ENCODE results near the gene RNF115. TPM values are rescaled to one million over a fixed set of nuclear protein-coding genes. Genes with fewer than 3 reads are reported as not detected.

Gene RNF115
- total and polyA plus RNA-seq, 2 donors (not counting 3 experiments of a cell fraction or from before 2014, with no cell fraction given): 7.6 to 17.3 TPM

DNA sequence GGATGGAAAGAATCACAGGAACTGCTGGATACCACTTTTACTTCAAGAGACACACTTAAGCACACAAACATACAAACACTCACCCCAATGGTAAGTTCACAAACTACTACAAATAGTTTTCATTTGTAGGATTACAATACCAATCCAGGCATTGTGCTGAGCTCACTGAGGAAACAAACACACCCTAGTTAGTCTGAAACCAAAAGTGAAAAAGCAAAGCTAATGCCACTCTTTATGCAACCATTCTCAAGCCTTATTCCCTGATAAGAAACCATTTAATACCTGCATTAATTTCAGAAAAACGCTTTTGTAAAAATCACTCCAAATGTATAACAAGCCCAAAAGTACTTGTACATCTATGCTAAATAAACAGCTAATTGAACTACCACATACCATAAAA, 38.3 kb downstream of the RNF115 start:
- H3K4me2 ChIP-seq (ENCODE audit: insufficient read depth, low read length): peak overlapping the region; percentile 72
- H3K27me3 ChIP-seq (ENCODE audit: control insufficient read depth in 2 of 2, insufficient read depth in 2 of 2, low read length in 2 of 2): no peaks in the 10 kb centered on the region
- peaks cover 2 to 9% of the 10 kb centered on the region in 2 experiments for H3K36me3 ChIP-seq (ENCODE audit: control insufficient read depth in 2 of 2, extremely low read depth in 1 of 2, insufficient read depth in 2 of 2, low read length in 2 of 2)
- peak overlapping the region; percentile 13 for H3K9ac ChIP-seq (replicated peaks; ENCODE audit: extremely low read depth, insufficient read depth, low read length)
- FAIRE-seq (no peak), DNase-seq (ENCODE audit: low read depth, low spot score) (peak; percentile 46)
- ChIA-PET POLR2A (no interaction called here), CTCF (interaction anchor here (0.6 to 1.8 kb wide), 4 partner anchors 9 to 60 kb away, joined by 3 to 13 read pairs (median 6); partner anchors contain the start of gene NUDT17)
- peaks cover 52% of the 10 kb centered on the region for H3K4me1 ChIP-seq (ENCODE audit: control insufficient read depth, extremely low read depth, insufficient read depth, low read length)
- H3K9me1 ChIP-seq (replicated peaks; ENCODE audit: control insufficient read depth, extremely low read depth, insufficient read depth, low read length): peaks cover 3% of the 10 kb centered on the region
- dilution Hi-C loops (cut with MboI; ENCODE audit: extremely low pct_ligation_motif_present, low sequenced_read_pairs): no loop called here
- H3K4me3 ChIP-seq (replicated peaks in 1 of 3; ENCODE audit: insufficient read depth in 1 of 3, low read depth in 1 of 3, low read length in 3 of 3): no peak overlapping the region
- BruUV-seq (replicated peaks): no TSS peak
- H3K27ac ChIP-seq (ENCODE audit: insufficient read depth, low read depth, low read length): peak overlapping the region; percentile 43
- H2AFZ ChIP-seq (ENCODE audit: low read depth, low read length): no peak overlapping the region
- H3K79me2 ChIP-seq (ENCODE audit: control insufficient read depth, insufficient read depth, low read length): peaks cover 7% of the 10 kb centered on the region
- TF ChIP-seq, protein P1, sequence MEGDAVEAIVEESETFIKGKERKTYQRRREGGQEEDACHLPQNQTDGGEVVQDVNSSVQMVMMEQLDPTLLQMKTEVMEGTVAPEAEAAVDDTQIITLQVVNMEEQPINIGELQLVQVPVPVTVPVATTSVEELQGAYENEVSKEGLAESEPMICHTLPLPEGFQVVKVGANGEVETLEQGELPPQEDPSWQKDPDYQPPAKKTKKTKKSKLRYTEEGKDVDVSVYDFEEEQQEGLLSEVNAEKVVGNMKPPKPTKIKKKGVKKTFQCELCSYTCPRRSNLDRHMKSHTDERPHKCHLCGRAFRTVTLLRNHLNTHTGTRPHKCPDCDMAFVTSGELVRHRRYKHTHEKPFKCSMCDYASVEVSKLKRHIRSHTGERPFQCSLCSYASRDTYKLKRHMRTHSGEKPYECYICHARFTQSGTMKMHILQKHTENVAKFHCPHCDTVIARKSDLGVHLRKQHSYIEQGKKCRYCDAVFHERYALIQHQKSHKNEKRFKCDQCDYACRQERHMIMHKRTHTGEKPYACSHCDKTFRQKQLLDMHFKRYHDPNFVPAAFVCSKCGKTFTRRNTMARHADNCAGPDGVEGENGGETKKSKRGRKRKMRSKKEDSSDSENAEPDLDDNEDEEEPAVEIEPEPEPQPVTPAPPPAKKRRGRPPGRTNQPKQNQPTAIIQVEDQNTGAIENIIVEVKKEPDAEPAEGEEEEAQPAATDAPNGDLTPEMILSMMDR (IDR thresholded peaks at IDR 0.05; ENCODE audit: extremely low read depth in 1 of 2, insufficient read depth in 1 of 2, low read depth in 1 of 2, low read length in 2 of 2): no peak
- TF ChIP-seq GATA2 (IDR thresholded peaks at IDR 0.05; ENCODE audit: insufficient read depth, insufficient read length, low read depth, low read length): no peak
- no peak for TF ChIP-seq EZH2 (IDR thresholded peaks at IDR 0.05; ENCODE audit: borderline replicate concordance, low read depth, low read length, severe bottlenecking)
- no peak for TF ChIP-seq POLR2A (IDR thresholded peaks at IDR 0.05; ENCODE audit: low read depth, low read length)
- no peak for TF ChIP-seq MYC (IDR thresholded peaks at IDR 0.05; ENCODE audit: low read depth, low read length)
- no peak for TF ChIP-seq JUN (IDR thresholded peaks at IDR 0.05; ENCODE audit: borderline replicate concordance, insufficient read depth, insufficient read length, low read depth)
- TF ChIP-seq FOS (IDR thresholded peaks at IDR 0.05; ENCODE audit: borderline replicate concordance, insufficient read depth, low read length): no peak
- TF ChIP-seq, protein P2, sequence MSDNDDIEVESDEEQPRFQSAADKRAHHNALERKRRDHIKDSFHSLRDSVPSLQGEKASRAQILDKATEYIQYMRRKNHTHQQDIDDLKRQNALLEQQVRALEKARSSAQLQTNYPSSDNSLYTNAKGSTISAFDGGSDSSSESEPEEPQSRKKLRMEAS (IDR thresholded peaks at IDR 0.05; ENCODE audit: insufficient read depth, insufficient read length): no peak
- H4K20me1 ChIP-seq (replicated peaks; ENCODE audit: control insufficient read depth, extremely low read depth, insufficient read depth, low read length): no peaks in the 10 kb centered on the region
- H3K9me3 ChIP-seq (replicated peaks; ENCODE audit: control insufficient read depth, insufficient read depth, low read length): no peaks in the 10 kb centered on the region
- intact Hi-C loops (cut with micrococcal nuclease): loop anchor here (1.0 kb wide), 1 partner anchor 39 kb away; the partner anchor contains the start of genes POLR3C and RNF115
